ENCODE data around the gene CIBAR2.
A peak's percentile ranks its signal among the peaks of the same experiment; 100 is the strongest.

Gene CIBAR2

DNA sequence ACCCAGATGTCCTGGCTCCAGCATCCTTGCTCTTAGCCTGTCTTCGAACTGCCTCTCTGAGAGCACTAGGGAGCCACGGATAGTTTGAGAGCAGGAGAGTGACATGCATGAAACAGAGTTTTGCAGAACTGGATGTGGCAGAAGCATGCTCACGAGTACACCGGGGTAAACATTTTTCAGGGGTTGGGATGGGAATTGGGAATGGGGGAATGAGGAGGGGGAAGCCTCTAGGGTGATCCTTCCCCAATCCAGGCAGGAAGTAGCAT lies 34.2 kb upstream of the CIBAR2 start:
- no peak overlapping the region for H3K4me3 ChIP-seq (ENCODE audit: low read depth, low read length)
- no peak overlapping the region for H2AK5ac ChIP-seq (ENCODE audit: low read length)
- no peak overlapping the region for H2BK120ac ChIP-seq (ENCODE audit: insufficient read depth, low read length, poor library complexity)
- no peak overlapping the region for H4K12ac ChIP-seq (ENCODE audit: low read depth, low read length)
- no peak overlapping the region for H4K91ac ChIP-seq (ENCODE audit: low read depth, low read length)
- peak overlapping the region; percentile 16 for H2BK12ac ChIP-seq (ENCODE audit: low read length)
- no peak overlapping the region for H3K23ac ChIP-seq (ENCODE audit: low read length)
- H2BK5ac ChIP-seq (ENCODE audit: low read depth, low read length, poor library complexity), result no peak overlapping the region
- no peaks in the 10 kb centered on the region for H3K27me3 ChIP-seq (ENCODE audit: insufficient read depth, low read length)
- H4K8ac ChIP-seq (ENCODE audit: low read depth, low read length), result no peak overlapping the region
- H3K4ac ChIP-seq (ENCODE audit: low read depth, low read length), result no peak overlapping the region
- no peaks in the 10 kb centered on the region for H3K79me2 ChIP-seq (ENCODE audit: control insufficient read depth, insufficient read depth, low read length, poor library complexity)
- no peak overlapping the region for H3K18ac ChIP-seq (ENCODE audit: low read length)
- peaks cover 11% of the 10 kb centered on the region for H3K79me1 ChIP-seq (ENCODE audit: low read length)
- H3K27ac ChIP-seq (ENCODE audit: low read depth, low read length), result no peak overlapping the region
- no CpG with 5 or more reads among the region's 4 CpGs for WGBS (ENCODE audit: extremely low coverage, insufficient coverage, insufficient read length)
- no peaks in the 10 kb centered on the region for H3K36me3 ChIP-seq (ENCODE audit: control insufficient read depth in 1 of 2, insufficient read depth in 2 of 2, low read length in 2 of 2)
- H3K14ac ChIP-seq (ENCODE audit: low read length), result no peak overlapping the region
- no peak overlapping the region for H3K4me2 ChIP-seq (ENCODE audit: low read length)
- no peak overlapping the region for H3K9ac ChIP-seq (ENCODE audit: low read length)
- DNase-seq, result no peak
- no peaks in the 10 kb centered on the region for H3K9me3 ChIP-seq (ENCODE audit: insufficient read depth, low read depth, low read length)
- H2AFZ ChIP-seq (ENCODE audit: insufficient read depth, low read length, poor library complexity), result no peak overlapping the region
- peaks cover 23% of the 10 kb centered on the region in 2 experiments for H3K4me1 ChIP-seq (ENCODE audit: control insufficient read depth in 1 of 2, insufficient read depth in 2 of 2, low read length in 2 of 2)

DNA sequence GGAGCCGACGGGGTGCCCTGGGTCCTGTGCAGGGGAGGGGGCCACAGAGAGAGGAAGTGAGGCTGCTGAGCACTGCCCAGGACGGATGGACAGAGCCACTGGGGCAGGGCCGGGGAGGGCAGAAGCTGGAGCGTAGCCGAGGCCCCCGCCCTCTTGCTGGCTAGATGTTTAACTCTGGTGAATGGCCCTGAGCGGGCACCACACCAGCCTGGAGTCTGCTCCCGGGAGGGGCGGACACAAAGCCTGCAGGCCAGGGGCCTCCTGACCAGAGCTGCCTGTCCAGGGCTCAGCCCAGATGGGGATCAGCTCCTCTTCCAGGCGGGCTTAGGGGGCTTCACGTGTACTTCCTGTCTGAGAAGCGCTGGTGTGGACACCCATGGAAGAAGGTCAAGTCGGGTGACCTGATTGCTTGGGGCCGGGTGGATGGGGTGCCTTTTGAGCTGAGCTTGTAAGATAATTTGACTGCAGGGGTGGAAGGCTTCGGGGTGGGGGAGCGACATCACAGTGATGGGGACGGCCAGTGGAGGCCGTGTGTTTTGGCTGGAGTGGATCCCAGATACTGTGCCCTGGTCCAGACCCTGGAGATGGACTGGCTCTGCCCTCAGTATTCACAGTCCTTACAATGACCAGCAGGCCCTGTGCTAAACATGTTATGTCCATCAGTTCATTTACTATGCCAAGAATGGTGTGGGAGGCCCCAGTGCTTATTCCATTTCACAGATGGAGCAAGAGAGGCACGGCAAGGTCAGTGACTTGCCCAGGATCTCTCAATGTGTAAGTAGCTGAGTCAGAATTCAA lies 33.7 kb upstream of the CIBAR2 start:
- H4K12ac ChIP-seq (ENCODE audit: low read depth, low read length), result no peak overlapping the region
- no peak overlapping the region for H2AFZ ChIP-seq (ENCODE audit: insufficient read depth, low read length, poor library complexity)
- H3K79me2 ChIP-seq (ENCODE audit: control insufficient read depth, insufficient read depth, low read length, poor library complexity), result no peaks in the 10 kb centered on the region
- no peak overlapping the region for H2BK12ac ChIP-seq (ENCODE audit: low read length)
- peak overlapping the region; percentile 27 for H4K91ac ChIP-seq (ENCODE audit: low read depth, low read length)
- H2BK5ac ChIP-seq (ENCODE audit: low read depth, low read length, poor library complexity), result no peak overlapping the region
- H2BK120ac ChIP-seq (ENCODE audit: insufficient read depth, low read length, poor library complexity), result no peak overlapping the region
- peak overlapping the region; percentile 11 for H2AK5ac ChIP-seq (ENCODE audit: low read length)
- no peak overlapping the region for H3K4me2 ChIP-seq (ENCODE audit: low read length)
- H3K18ac ChIP-seq (ENCODE audit: low read length), result no peak overlapping the region
- H4K8ac ChIP-seq (ENCODE audit: low read depth, low read length), result no peak overlapping the region
- H3K14ac ChIP-seq (ENCODE audit: low read length), result no peak overlapping the region
- no peak overlapping the region for H3K4ac ChIP-seq (ENCODE audit: low read depth, low read length)
- peaks cover 21 to 22% of the 10 kb centered on the region in 2 experiments for H3K4me1 ChIP-seq (ENCODE audit: control insufficient read depth in 1 of 2, insufficient read depth in 2 of 2, low read length in 2 of 2)
- no peaks in the 10 kb centered on the region for H3K36me3 ChIP-seq (ENCODE audit: control insufficient read depth in 1 of 2, insufficient read depth in 2 of 2, low read length in 2 of 2)
- no peak overlapping the region for H3K9ac ChIP-seq (ENCODE audit: low read length)
- no peak overlapping the region for H3K4me3 ChIP-seq (ENCODE audit: low read depth, low read length)
- DNase-seq, result peak; percentile 91 to 92
- WGBS (ENCODE audit: extremely low coverage, insufficient coverage, insufficient read length), result no CpG with 5 or more reads among the region's 20 CpGs
- H3K27ac ChIP-seq (ENCODE audit: low read depth, low read length), result no peak overlapping the region
- H3K23ac ChIP-seq (ENCODE audit: low read length), result no peak overlapping the region
- H3K79me1 ChIP-seq (ENCODE audit: low read length), result peaks cover 11% of the 10 kb centered on the region
- no peaks in the 10 kb centered on the region for H3K9me3 ChIP-seq (ENCODE audit: insufficient read depth, low read depth, low read length)
- H3K27me3 ChIP-seq (ENCODE audit: insufficient read depth, low read length), result no peaks in the 10 kb centered on the region

DNA sequence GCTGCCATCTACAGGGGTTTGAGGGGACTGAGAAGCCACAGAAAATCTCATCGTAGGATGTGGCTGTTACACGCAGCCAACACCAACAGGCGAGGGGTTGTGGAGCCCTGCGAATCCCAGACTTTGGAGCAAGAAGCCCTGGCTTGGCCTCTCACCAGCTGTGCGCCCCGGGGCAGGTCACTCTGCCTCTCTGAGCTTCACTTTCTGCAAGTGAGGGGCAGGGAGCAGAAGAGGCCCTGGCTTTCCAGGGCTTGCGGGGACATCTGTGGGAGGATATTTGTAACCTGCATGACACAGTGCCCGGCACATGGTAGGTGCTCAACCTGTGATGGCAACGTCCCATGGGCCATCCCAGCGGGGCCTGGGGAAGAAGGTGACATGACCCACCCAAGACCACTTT lies 32.9 kb upstream of the CIBAR2 start:
- WGBS (ENCODE audit: extremely low coverage, insufficient coverage, insufficient read length), result no CpG with 5 or more reads among the region's 10 CpGs
- H3K23ac ChIP-seq (ENCODE audit: low read length), result no peak overlapping the region
- peak overlapping the region; percentile 17 for H3K14ac ChIP-seq (ENCODE audit: low read length)
- DNase-seq, result no peak
- no peak overlapping the region for H2BK120ac ChIP-seq (ENCODE audit: insufficient read depth, low read length, poor library complexity)
- no peak overlapping the region for H4K8ac ChIP-seq (ENCODE audit: low read depth, low read length)
- no peaks in the 10 kb centered on the region for H3K9me3 ChIP-seq (ENCODE audit: insufficient read depth, low read depth, low read length)
- H3K27ac ChIP-seq (ENCODE audit: low read depth, low read length), result no peak overlapping the region
- peaks cover 11% of the 10 kb centered on the region for H3K79me1 ChIP-seq (ENCODE audit: low read length)
- H3K18ac ChIP-seq (ENCODE audit: low read length), result no peak overlapping the region
- no peak overlapping the region for H3K4ac ChIP-seq (ENCODE audit: low read depth, low read length)
- H2BK12ac ChIP-seq (ENCODE audit: low read length), result peak overlapping the region; percentile 61
- H3K4me1 ChIP-seq (ENCODE audit: control insufficient read depth in 1 of 2, insufficient read depth in 2 of 2, low read length in 2 of 2), result peaks cover 21 to 22% of the 10 kb centered on the region in 2 experiments
- H4K12ac ChIP-seq (ENCODE audit: low read depth, low read length), result no peak overlapping the region
- no peak overlapping the region for H3K4me3 ChIP-seq (ENCODE audit: low read depth, low read length)
- H3K4me2 ChIP-seq (ENCODE audit: low read length), result no peak overlapping the region
- no peak overlapping the region for H3K9ac ChIP-seq (ENCODE audit: low read length)
- H3K36me3 ChIP-seq (ENCODE audit: control insufficient read depth in 1 of 2, insufficient read depth in 2 of 2, low read length in 2 of 2), result no peaks in the 10 kb centered on the region
- H2AFZ ChIP-seq (ENCODE audit: insufficient read depth, low read length, poor library complexity), result no peak overlapping the region
- H4K91ac ChIP-seq (ENCODE audit: low read depth, low read length), result peak overlapping the region; percentile 28
- H3K79me2 ChIP-seq (ENCODE audit: control insufficient read depth, insufficient read depth, low read length, poor library complexity), result no peaks in the 10 kb centered on the region
- H2BK5ac ChIP-seq (ENCODE audit: low read depth, low read length, poor library complexity), result no peak overlapping the region
- H3K27me3 ChIP-seq (ENCODE audit: insufficient read depth, low read length), result no peaks in the 10 kb centered on the region
- no peak overlapping the region for H2AK5ac ChIP-seq (ENCODE audit: low read length)

DNA sequence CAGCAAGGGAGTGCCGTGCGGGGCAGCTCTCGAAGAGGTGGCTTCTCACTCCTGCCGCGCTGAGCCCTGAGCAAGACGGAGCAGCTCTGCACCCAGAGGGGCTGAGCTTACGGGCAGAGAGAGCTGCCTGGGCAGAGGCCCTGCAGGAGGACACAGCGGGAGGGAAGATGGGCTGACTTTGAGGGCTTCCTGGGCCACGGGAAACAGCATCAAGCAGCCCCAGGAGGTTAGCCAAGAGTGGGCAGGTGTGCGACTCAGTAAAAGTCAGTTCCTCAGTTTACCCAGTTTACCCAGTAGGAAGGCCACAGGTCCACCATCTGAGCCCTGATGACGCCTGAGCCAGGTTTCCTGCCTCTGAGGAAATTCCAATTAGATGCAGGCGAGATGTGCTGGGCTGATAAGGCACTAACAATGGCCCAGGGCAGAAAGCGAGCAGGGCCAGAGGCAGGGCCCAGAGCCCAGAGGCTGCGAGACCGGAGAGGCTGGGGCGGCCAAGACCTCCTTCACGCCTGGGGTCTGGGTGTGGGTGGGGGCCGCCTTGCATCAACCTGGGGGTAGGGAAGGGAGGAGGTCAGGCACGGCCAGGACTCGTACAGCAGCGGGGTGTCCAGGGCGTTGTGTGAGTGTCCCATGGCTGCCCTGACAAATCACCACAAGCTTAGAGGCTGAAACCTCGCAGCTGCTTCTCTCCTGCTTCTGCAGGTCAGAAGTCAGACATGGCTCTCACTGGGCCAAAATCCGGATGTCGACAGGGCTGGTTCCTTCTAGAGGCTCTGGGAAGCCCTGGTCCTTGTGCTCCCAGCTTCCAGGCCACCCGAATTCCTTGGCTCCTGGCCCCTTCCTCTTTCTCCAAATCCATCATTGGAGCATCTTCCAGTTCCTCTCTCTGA lies 32.0 kb upstream of the CIBAR2 start:
- DNase-seq, result peak; percentile 89 to 93
- Histone ChIP-seq H3K9me3 (ENCODE audit: insufficient read depth, low read depth, low read length) (no peaks in the 10 kb centered on the region), H3K4me1 (ENCODE audit: control insufficient read depth in 1 of 2, insufficient read depth in 2 of 2, low read length in 2 of 2) (peaks cover 21 to 22% of the 10 kb centered on the region in 2 experiments), H2AFZ (ENCODE audit: insufficient read depth, low read length, poor library complexity) (no peak overlapping the region), H3K27me3 (ENCODE audit: insufficient read depth, low read length) (no peaks in the 10 kb centered on the region), H3K4me2 (ENCODE audit: low read length) (no peak overlapping the region), H3K79me2 (ENCODE audit: control insufficient read depth, insufficient read depth, low read length, poor library complexity) (no peaks in the 10 kb centered on the region), H4K12ac (ENCODE audit: low read depth, low read length) (no peak overlapping the region), H3K4me3 (ENCODE audit: low read depth, low read length) (no peak overlapping the region), H3K9ac (ENCODE audit: low read length) (no peak overlapping the region), H4K91ac (ENCODE audit: low read depth, low read length) (peak overlapping the region; percentile 28), H2AK5ac (ENCODE audit: low read length) (no peak overlapping the region), H2BK5ac (ENCODE audit: low read depth, low read length, poor library complexity) (no peak overlapping the region), H3K18ac (ENCODE audit: low read length) (peak overlapping the region; percentile 23), H2BK120ac (ENCODE audit: insufficient read depth, low read length, poor library complexity) (no peak overlapping the region), H3K36me3 (ENCODE audit: control insufficient read depth in 1 of 2, insufficient read depth in 2 of 2, low read length in 2 of 2) (no peaks in the 10 kb centered on the region), H3K27ac (ENCODE audit: low read depth, low read length) (no peak overlapping the region), H3K79me1 (ENCODE audit: low read length) (peaks cover 11% of the 10 kb centered on the region), H3K23ac (ENCODE audit: low read length) (no peak overlapping the region), H3K14ac (ENCODE audit: low read length) (no peak overlapping the region), H4K8ac (ENCODE audit: low read depth, low read length) (peak overlapping the region; percentile 28), H2BK12ac (ENCODE audit: low read length) (peak overlapping the region; percentile 61), H3K4ac (ENCODE audit: low read depth, low read length) (no peak overlapping the region)
- WGBS (ENCODE audit: extremely low coverage, insufficient coverage, insufficient read length), result no CpG with 5 or more reads among the region's 26 CpGs

Data from trophoblast cell (in vitro differentiated cells and primary cell).